ENCODE data around the gene AKAP7.

The AKAP7 gene

DNA sequence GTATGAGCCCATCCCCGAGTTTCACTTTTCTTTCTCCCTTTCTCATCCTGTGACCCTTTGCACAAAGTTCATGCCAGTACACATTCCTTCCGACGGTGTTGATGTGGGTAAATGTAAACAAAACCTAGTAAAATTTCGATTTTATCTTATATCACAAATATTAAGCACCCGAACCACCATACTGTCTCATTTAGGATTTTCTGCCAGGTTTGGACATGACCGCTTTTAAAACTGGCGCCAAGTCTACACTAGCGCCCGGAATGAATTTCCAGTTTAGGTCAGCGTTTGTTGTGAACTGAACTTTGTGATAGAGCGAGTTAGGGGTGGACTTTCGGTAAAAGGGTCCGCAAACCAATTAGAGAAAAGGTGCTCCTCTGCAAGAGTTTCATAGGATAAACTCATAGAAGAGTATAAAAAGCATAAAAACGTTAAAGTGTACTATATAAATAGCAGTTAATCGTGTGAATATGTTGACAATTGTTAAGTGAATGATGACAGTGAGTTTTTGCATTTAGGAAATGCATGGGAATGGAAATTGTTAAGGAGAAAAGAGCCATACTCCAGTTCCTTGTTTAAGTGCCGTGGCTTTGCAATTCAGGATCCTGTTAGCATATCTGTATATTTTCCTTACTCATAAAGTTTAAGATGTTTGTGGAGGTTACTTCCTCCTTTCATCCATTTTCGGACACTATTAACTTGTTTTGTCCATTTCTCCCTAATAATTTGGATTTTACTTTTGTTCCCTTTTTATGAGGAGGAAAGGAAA, 937 bp downstream of the AKAP7 start:
- DNase-seq (ENCODE audit: insufficient read length) = no peak
- no peak for FAIRE-seq
- no peak for TF ChIP-seq POLR2AphosphoS5 (IDR thresholded peaks at IDR 0.05; ENCODE audit: low read depth, low read length)
- TF ChIP-seq POLR2A (IDR thresholded peaks at IDR 0.05; ENCODE audit: low read depth, low read length) = no peak
- TF ChIP-seq TAF1 (IDR thresholded peaks at IDR 0.05; ENCODE audit: borderline replicate concordance, low read depth, low read length) = no peak

DNA sequence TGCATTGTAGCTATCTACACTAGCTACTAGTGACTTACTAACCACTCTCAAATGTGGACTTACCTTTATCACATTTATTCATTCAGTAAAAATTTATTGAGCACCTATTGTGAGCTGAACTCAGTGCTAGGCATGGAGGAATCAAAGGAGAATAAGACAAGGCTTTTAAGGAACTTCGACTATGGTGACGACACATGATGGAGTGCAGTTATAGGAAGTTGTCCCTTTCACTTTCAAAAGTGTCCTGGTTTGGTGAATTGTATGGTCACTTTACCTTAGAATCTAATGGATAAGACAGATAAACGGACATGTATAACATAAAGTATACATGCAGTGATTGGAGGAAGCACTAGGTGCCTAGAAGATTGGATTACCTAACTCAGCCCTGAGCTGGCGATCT, 4.3 kb downstream of the AKAP7 start:
- TF ChIP-seq POLR2AphosphoS5 (IDR thresholded peaks at IDR 0.05; ENCODE audit: low read depth, low read length) (no peak), POLR2A (IDR thresholded peaks at IDR 0.05; ENCODE audit: low read depth, low read length) (no peak), TAF1 (IDR thresholded peaks at IDR 0.05; ENCODE audit: borderline replicate concordance, low read depth, low read length) (no peak)
- no peak for DNase-seq (ENCODE audit: insufficient read length)
- no peak for FAIRE-seq

DNA sequence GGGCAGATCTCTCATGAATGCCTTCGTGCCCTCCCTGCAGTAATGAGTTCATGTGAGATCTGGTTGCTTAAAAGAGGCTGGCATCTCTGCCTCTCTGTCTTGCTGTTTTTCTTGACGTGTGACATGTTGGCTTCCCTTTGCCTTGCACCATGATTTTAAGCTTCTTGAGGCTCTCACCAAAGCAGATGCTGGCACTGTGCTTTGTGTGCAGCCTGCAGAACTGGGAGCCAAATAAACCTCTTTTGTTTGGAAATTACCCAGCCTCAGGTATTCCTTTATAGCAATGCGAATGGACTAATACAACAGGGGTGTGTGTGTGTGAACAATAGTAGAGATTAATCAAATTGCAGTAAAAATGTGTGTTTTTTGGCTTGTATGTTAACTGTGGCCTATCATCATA, 8.1 kb downstream of the AKAP7 start:
- DNase-seq (ENCODE audit: insufficient read length) = no peak
- no peak for FAIRE-seq

DNA sequence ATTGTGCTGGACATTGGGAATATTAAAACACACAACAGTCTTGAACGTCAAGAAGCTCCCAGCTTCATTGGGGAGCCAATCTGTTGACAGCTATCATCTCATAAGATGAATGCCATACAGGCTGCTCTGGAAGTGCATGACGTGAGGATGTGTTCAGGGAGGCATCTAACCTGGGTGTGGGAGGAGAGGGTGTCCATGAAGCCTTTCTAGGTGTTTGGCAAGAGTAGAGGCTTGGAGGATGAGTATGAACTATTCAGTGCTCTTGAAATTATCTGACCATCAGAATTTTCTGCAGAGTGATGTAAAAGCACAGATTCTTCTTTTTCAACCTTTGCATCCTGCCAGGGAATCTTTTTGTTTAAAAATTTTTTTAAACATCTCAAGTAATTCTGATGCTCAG, 11.6 kb downstream of the AKAP7 start:
- DNase-seq (ENCODE audit: insufficient read length) (no peak), FAIRE-seq (no peak)
- TF ChIP-seq TAF1 (IDR thresholded peaks at IDR 0.05; ENCODE audit: borderline replicate concordance, low read depth, low read length) = no peak
- no peak for TF ChIP-seq POLR2A (IDR thresholded peaks at IDR 0.05; ENCODE audit: low read depth, low read length)
- TF ChIP-seq POLR2AphosphoS5 (IDR thresholded peaks at IDR 0.05; ENCODE audit: low read depth, low read length) = no peak

More for the DNA sequence above, 8.1 kb downstream of the AKAP7 start:
- TF ChIP-seq POLR2AphosphoS5 (IDR thresholded peaks at IDR 0.05; ENCODE audit: low read depth, low read length) = no peak
- no peak for TF ChIP-seq TAF1 (IDR thresholded peaks at IDR 0.05; ENCODE audit: borderline replicate concordance, low read depth, low read length)
- TF ChIP-seq POLR2A (IDR thresholded peaks at IDR 0.05; ENCODE audit: low read depth, low read length) = no peak

DNA sequence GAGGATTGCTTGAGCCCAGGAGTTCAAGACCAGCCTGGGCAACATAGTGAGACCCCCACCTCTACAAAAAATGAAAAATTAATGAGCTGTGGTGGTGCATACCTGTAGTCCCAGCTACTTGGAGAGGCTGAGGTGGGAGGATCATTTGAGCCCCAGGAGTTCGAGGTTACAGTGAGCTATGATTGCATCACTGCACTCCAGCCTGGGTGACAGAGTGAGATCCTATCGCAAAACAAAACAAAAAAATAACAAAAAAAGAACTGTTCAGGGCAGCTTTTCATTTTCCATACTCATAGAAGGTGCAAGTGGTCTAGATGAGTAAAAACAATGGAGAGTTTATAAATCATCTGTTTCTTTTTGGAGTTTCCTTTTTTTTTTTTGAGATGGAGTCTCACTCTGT, 21.1 kb downstream of the AKAP7 start:
- DNase-seq (ENCODE audit: insufficient read length) = no peak
- no peak for TF ChIP-seq POLR2AphosphoS5 (IDR thresholded peaks at IDR 0.05; ENCODE audit: low read depth, low read length)
- TF ChIP-seq POLR2A (IDR thresholded peaks at IDR 0.05; ENCODE audit: low read depth, low read length) = no peak
- TF ChIP-seq TAF1 (IDR thresholded peaks at IDR 0.05; ENCODE audit: borderline replicate concordance, low read depth, low read length) = no peak
- no peak for FAIRE-seq

DNA sequence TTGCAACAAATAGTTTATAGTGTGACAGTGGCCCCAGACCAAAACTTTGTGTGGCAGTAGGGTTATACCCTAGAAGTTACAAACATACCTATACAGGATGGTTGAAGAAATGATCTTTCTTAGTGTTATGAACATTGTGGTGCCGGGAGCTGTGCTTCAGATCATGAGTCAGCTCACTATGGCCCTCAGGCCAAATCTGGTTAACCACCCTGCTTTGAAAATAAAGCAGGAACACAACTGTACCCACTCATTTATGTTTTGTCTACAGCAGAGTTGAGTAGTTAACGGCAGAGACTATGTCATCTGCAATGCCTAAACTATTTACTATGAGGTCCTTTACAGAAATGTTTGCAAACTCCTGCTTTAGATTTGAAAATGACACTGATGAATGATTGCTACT, 24.3 kb downstream of the AKAP7 start:
- FAIRE-seq (no peak), DNase-seq (ENCODE audit: insufficient read length) (no peak)
- TF ChIP-seq POLR2AphosphoS5 (IDR thresholded peaks at IDR 0.05; ENCODE audit: low read depth, low read length) = no peak
- TF ChIP-seq TAF1 (IDR thresholded peaks at IDR 0.05; ENCODE audit: borderline replicate concordance, low read depth, low read length) = no peak
- no peak for TF ChIP-seq POLR2A (IDR thresholded peaks at IDR 0.05; ENCODE audit: low read depth, low read length)

DNA sequence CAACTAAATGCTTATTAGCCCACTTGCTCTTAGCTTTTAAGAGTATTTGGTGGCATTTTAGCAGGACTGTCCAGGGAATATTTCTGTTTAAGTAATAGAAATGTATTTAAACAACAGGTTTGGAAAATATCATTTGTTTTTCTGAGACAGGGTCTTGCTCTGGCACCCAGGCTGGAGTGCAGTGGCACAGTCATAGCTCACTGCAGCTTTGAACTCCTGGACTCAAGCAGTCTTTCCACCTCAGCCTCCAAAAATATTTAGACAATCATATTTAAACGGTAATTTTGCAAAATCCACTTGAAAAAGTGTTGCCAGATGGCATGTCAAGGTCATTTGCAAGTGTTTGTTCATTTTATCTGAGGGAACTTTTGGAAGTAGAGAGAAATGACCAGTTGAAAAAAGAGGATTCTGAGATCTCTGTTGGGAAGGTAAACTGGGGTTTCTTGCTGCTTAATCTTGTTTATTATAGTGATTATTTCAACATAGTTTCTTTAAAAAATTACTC, 25.0 kb downstream of the AKAP7 start:
- DNase-seq (ENCODE audit: insufficient read length) = no peak
- FAIRE-seq = no peak
- TF ChIP-seq TAF1 (IDR thresholded peaks at IDR 0.05; ENCODE audit: borderline replicate concordance, low read depth, low read length) (no peak), POLR2AphosphoS5 (IDR thresholded peaks at IDR 0.05; ENCODE audit: low read depth, low read length) (no peak), POLR2A (IDR thresholded peaks at IDR 0.05; ENCODE audit: low read depth, low read length) (no peak)

DNA sequence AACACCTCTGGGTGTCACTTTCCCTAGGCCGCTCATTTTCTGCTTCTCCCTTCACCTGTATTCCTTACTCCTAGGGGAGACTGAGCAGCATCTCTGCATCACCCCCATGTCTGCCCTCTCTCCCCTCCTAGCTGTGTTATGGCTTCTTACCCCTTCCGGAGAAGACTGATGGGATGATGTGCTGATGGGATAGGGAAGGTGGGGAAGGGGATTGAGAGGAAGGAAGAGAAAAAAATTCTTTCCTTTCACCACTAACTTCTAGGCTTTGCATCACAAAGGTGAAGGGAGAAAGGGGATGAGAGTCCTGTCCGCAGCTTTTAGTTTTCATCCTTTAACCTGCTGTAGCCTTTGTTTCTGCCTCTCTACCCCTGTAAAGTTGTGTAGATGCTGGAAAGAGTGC, 26.7 kb downstream of the AKAP7 start:
- no peak for DNase-seq (ENCODE audit: insufficient read length)
- TF ChIP-seq TAF1 (IDR thresholded peaks at IDR 0.05; ENCODE audit: borderline replicate concordance, low read depth, low read length) (no peak), POLR2AphosphoS5 (IDR thresholded peaks at IDR 0.05; ENCODE audit: low read depth, low read length) (no peak), POLR2A (IDR thresholded peaks at IDR 0.05; ENCODE audit: low read depth, low read length) (no peak)
- no peak for FAIRE-seq

DNA sequence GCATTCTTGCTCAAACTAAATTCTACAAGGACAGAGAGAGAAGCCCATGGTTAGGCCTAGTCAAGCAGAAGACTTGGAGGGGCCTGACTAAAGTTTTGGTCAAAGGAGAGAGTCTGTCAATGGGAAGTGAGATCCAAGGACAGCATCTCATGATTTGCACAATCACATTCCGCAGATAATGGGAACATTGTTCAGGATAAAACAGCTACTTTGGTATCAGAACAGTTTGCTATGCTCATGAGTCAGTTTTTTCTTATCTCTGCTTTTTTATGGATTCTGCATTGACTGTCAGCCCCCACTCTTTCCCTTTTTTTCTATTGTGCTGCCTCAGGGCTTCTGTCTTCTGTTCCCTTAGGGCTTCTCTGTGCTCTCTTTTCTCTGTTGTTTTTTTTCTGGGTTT, 28.6 kb downstream of the AKAP7 start:
- FAIRE-seq (no peak), DNase-seq (ENCODE audit: insufficient read length) (no peak)
- no peak for TF ChIP-seq POLR2A (IDR thresholded peaks at IDR 0.05; ENCODE audit: low read depth, low read length)
- TF ChIP-seq POLR2AphosphoS5 (IDR thresholded peaks at IDR 0.05; ENCODE audit: low read depth, low read length) = no peak
- no peak for TF ChIP-seq TAF1 (IDR thresholded peaks at IDR 0.05; ENCODE audit: borderline replicate concordance, low read depth, low read length)

DNA sequence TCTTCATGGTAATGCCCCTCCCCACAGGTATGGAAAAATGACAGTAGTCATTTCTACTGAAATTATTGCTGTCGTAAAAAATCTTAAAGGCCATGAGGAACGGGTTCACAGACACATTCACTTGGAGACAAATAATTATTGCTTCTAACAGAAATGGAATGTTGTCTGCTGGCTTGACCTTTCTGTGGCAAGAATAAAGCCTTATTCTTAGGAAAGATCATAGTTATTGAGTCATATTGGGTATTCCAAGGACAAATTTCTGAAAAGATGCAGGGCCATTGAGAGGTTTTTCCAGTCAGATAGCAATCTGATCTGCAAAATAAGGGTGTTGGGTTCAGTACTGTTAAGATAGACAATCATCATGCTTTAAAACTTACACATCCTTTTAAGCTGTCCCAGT, 29.2 kb downstream of the AKAP7 start:
- no peak for TF ChIP-seq TAF1 (IDR thresholded peaks at IDR 0.05; ENCODE audit: borderline replicate concordance, low read depth, low read length)
- no peak for TF ChIP-seq POLR2A (IDR thresholded peaks at IDR 0.05; ENCODE audit: low read depth, low read length)
- TF ChIP-seq POLR2AphosphoS5 (IDR thresholded peaks at IDR 0.05; ENCODE audit: low read depth, low read length) = no peak
- FAIRE-seq = no peak
- DNase-seq (ENCODE audit: insufficient read length) = no peak

DNA sequence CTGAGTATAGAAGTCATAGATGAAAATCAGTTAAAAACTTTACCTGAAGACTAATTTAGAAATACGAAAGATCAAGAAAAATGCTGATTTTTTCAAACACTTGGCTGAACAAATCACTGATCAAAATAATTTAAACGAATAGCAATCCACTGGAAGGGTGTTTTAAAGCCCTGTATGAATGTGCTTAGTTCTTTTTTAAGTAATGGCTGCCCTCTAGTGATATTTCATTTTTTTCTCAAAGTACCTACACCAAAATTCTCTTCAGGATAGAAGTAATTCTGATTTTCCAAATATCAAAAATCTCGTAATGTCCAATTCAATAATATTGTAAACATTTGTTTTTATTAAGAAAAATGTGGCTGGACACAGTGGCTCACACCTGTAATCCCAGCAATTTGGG, 32.5 kb downstream of the AKAP7 start:
- TF ChIP-seq TAF1 (IDR thresholded peaks at IDR 0.05; ENCODE audit: borderline replicate concordance, low read depth, low read length) = no peak
- no peak for TF ChIP-seq POLR2A (IDR thresholded peaks at IDR 0.05; ENCODE audit: low read depth, low read length)
- TF ChIP-seq POLR2AphosphoS5 (IDR thresholded peaks at IDR 0.05; ENCODE audit: low read depth, low read length) = no peak
- FAIRE-seq = no peak

DNA sequence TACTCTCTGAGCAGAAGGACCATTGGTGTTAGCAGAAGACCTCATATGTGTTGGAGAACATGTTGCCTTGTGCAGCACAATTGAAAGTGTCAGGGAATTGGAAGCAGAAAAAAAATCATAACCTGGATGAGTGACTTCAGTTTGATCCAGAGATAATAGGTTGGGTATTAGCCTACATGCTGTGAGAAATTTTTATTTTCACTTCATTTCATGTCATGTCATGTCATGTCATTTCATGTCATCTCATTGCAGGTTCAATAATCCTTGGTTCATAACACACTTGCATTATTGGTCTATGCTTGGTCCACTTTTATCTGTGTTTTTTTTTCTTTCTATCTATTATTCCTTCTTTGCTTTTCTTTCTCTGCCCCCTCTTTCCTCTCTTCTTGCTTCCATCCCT, 34.3 kb downstream of the AKAP7 start:
- DNase-seq (ENCODE audit: insufficient read length) (no peak), FAIRE-seq (no peak)
- no peak for TF ChIP-seq POLR2AphosphoS5 (IDR thresholded peaks at IDR 0.05; ENCODE audit: low read depth, low read length)
- no peak for TF ChIP-seq TAF1 (IDR thresholded peaks at IDR 0.05; ENCODE audit: borderline replicate concordance, low read depth, low read length)
- no peak for TF ChIP-seq POLR2A (IDR thresholded peaks at IDR 0.05; ENCODE audit: low read depth, low read length)

More for the DNA sequence above, 32.5 kb downstream of the AKAP7 start:
- DNase-seq (ENCODE audit: insufficient read length) = no peak
